SH-SY5Y (cell line): ENCODE measurements around the gene HS3ST3A1.

Source experiments
- GATA2 ChIP-seq: IDR thresholded peaks from 2 replicates; pipeline ENCODE4 v1.6.1; 2011; ENCODE audit warnings: mild to moderate bottlenecking, low read depth, low read length
- GATA3 ChIP-seq: IDR thresholded peaks from 2 replicates; pipeline ENCODE4 v1.6.1; 2011; ENCODE audit warnings: low read depth, mild to moderate bottlenecking, low read length, moderate library complexity

- no peak for TF ChIP-seq GATA2
- no peak for TF ChIP-seq GATA3
These were observed 109.6 kb downstream of the HS3ST3A1 start for GRCh38 chr17:13491916-13492736.
